Measurements from ENCODE around the gene ARHGAP10.

ARHGAP10 gene

GRCh38 chr4:148034813-148035212, 302.9 kb downstream of the ARHGAP10 start:
- no peak for DNase-seq (ENCODE audit: low read depth in 2 of 2)

GRCh38 chr4:148041606-148042329, 309.9 kb downstream of the ARHGAP10 start:
- no peak for DNase-seq (ENCODE audit: low read depth in 2 of 2)

GRCh38 chr4:148044089-148044911, 312.4 kb downstream of the ARHGAP10 start:
- DNase-seq (ENCODE audit: low read depth in 2 of 2) = no peak

GRCh38 chr4:148044912-148045352, 313.0 kb downstream of the ARHGAP10 start:
- DNase-seq (ENCODE audit: low read depth in 2 of 2) = no peak

GRCh38 chr4:148048598-148048997, 316.7 kb downstream of the ARHGAP10 start:
- no peak for DNase-seq (ENCODE audit: low read depth in 2 of 2)

GRCh38 chr4:148051403-148051802, 319.5 kb downstream of the ARHGAP10 start:
- no peak for DNase-seq (ENCODE audit: low read depth in 2 of 2)

- DNase-seq (ENCODE audit: low read depth in 2 of 2) = no peak
Measured at GRCh38 chr4:148052448-148052847, 320.6 kb downstream of the ARHGAP10 start.

GRCh38 chr4:148053298-148054003, 321.6 kb downstream of the ARHGAP10 start:
- no peak for DNase-seq (ENCODE audit: low read depth in 2 of 2)

- DNase-seq (ENCODE audit: low read depth in 2 of 2) = no peak
Measured at GRCh38 chr4:148054275-148054674, 322.4 kb downstream of the ARHGAP10 start.

GRCh38 chr4:148055844-148056243, 324.0 kb downstream of the ARHGAP10 start:
- DNase-seq (ENCODE audit: low read depth in 2 of 2) = no peak

- peak; percentile 34 to 43 for DNase-seq (ENCODE audit: low read depth in 2 of 2)
Measured at GRCh38 chr4:148056879-148057278, 325.0 kb downstream of the ARHGAP10 start.

- no peak for DNase-seq (ENCODE audit: low read depth in 2 of 2)
Measured at GRCh38 chr4:148057516-148057915, 325.6 kb downstream of the ARHGAP10 start.

- DNase-seq (ENCODE audit: low read depth in 2 of 2) = no peak
Measured at GRCh38 chr4:148057984-148058859, 326.3 kb downstream of the ARHGAP10 start.

GRCh38 chr4:148059617-148060180, 327.8 kb downstream of the ARHGAP10 start:
- DNase-seq (ENCODE audit: low read depth in 2 of 2) = no peak

GRCh38 chr4:148060264-148061140, 328.6 kb downstream of the ARHGAP10 start:
- no peak for DNase-seq (ENCODE audit: low read depth in 2 of 2)

GRCh38 chr4:148061141-148061481, 329.2 kb downstream of the ARHGAP10 start:
- no peak for DNase-seq (ENCODE audit: low read depth in 2 of 2)

GRCh38 chr4:148061795-148062194, 329.9 kb downstream of the ARHGAP10 start:
- DNase-seq (ENCODE audit: low read depth in 2 of 2) = no peak

- no peak for DNase-seq (ENCODE audit: low read depth in 2 of 2)
Measured at GRCh38 chr4:148062301-148062950, 330.5 kb downstream of the ARHGAP10 start.

GRCh38 chr4:148064451-148064850, 332.6 kb downstream of the ARHGAP10 start:
- DNase-seq (ENCODE audit: low read depth in 2 of 2) = no peak

- no peak for DNase-seq (ENCODE audit: low read depth in 2 of 2)
Measured at GRCh38 chr4:148065075-148065474, 333.2 kb downstream of the ARHGAP10 start.

Measured in stimulated activated CD8-positive, alpha-beta memory T cell treated with anti-CD3 and anti-CD28 coated beads, Interleukin-2, amount 100 ng/mL, for 1 hour (primary cell).